Mammary epithelial cell (primary cell): ENCODE data around the gene NHLH1.

Source experiments
- EZH2 ChIP-seq: IDR thresholded peaks from 2 replicates; pipeline ENCODE4 v1.6.1; 2012; ENCODE audit warnings: low read length, inconsistent platforms, borderline replicate concordance
- TF ChIP-seq, protein P1 (sequence below), 2 donors: IDR thresholded peaks in 1 of 2; conservative IDR thresholded peaks in 1 of 2; 2 replicates each; pipeline ENCODE4 v1.5.1; 2011 to 2012; ENCODE audit warnings: inconsistent platforms in 2 of 2, low read length in 2 of 2, mild to moderate bottlenecking in 2 of 2, control low read depth in 1 of 2, low read depth in 1 of 2; ENCODE audit not compliant: insufficient read depth in 1 of 2; ENCODE audit errors: extremely low read depth in 1 of 2

DNA sequence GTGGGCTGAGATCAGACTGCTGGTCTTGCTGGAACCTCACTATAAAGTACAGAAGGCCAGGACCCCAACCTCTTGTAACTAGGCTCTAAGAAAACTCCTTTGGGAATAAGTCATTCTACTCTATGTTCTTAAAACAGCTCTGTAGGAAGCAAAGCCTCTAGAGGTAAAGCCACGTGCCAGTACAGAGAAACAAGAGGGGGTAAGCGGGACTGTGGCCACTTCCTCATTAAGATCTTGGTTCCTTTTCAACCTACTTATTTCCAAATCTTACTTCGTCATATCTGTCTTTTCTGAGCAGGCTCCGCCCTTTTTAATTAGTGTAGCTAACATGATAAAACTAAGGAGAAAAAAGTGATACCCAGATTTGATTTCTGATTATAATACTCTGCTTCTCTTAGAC, 19.9 kb upstream of the NHLH1 start:
- TF ChIP-seq EZH2, result no peak
- TF ChIP-seq, protein P1, sequence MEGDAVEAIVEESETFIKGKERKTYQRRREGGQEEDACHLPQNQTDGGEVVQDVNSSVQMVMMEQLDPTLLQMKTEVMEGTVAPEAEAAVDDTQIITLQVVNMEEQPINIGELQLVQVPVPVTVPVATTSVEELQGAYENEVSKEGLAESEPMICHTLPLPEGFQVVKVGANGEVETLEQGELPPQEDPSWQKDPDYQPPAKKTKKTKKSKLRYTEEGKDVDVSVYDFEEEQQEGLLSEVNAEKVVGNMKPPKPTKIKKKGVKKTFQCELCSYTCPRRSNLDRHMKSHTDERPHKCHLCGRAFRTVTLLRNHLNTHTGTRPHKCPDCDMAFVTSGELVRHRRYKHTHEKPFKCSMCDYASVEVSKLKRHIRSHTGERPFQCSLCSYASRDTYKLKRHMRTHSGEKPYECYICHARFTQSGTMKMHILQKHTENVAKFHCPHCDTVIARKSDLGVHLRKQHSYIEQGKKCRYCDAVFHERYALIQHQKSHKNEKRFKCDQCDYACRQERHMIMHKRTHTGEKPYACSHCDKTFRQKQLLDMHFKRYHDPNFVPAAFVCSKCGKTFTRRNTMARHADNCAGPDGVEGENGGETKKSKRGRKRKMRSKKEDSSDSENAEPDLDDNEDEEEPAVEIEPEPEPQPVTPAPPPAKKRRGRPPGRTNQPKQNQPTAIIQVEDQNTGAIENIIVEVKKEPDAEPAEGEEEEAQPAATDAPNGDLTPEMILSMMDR (conservative IDR thresholded peaks at IDR 0.05 in 1 of 2, IDR thresholded peaks at IDR 0.05 in 1 of 2; ENCODE audit: extremely low read depth in 1 of 2, insufficient read depth in 1 of 2, low read depth in 1 of 2, low read length in 2 of 2), result no peak
